GM23338 (cell line): Measurements from ENCODE around the gene MESP2. TPM values are rescaled to one million over a fixed set of nuclear protein-coding genes. Genes with fewer than 3 reads are reported as not detected.

Source experiments
- ATAC-seq: fragments of 200-7000 bp; cut with Tn5 transposase; 3 replicates; pipeline ENCODE4 v1.9.1; 2020
- DNase-seq: peaks from one replicate; pipeline ENCODE4 v3.0.0-alpha.2; 2015; ENCODE audit warnings: low spot score
- H2AFZ ChIP-seq: fragments of 200-600 bp; sonication (generic); 2 replicates; pipeline ENCODE4 v1.8.0; 2016; ENCODE audit warnings: antibody characterized with exemption, mild to moderate bottlenecking, moderate library complexity
- H3F3A ChIP-seq: fragments of 200-600 bp; sonication (generic); replicated peaks from 2 replicates; pipeline ENCODE4 v1.8.0; 2017; ENCODE audit warnings: antibody characterized with exemption, mixed run types, low read depth
- H3K27ac ChIP-seq: fragments of 200-600 bp; sonication (generic); 2 replicates; pipeline ENCODE4 v1.6.1; 2016; ENCODE audit warnings: low read depth
- H3K27me3 ChIP-seq: fragments of 200-600 bp; sonication (generic); 2 replicates; pipeline ENCODE4 v1.8.0; 2016; ENCODE audit warnings: mild to moderate bottlenecking, mixed run types, moderate library complexity; ENCODE audit not compliant: insufficient read depth
- H3K36me3 ChIP-seq: fragments of 200-600 bp; sonication (generic); 2 replicates; pipeline ENCODE4 v1.8.0; 2016; ENCODE audit warnings: mild to moderate bottlenecking; ENCODE audit not compliant: insufficient read depth
- H3K4me1 ChIP-seq: fragments of 200-600 bp; sonication (generic); 2 replicates; pipeline ENCODE4 v1.8.0; 2016; ENCODE audit warnings: mild to moderate bottlenecking, moderate library complexity; ENCODE audit not compliant: insufficient read depth
- H3K4me2 ChIP-seq: fragments of 200-600 bp; sonication (generic); 2 replicates; pipeline ENCODE4 v1.7.1; 2017; ENCODE audit warnings: mixed run types
- H3K4me3 ChIP-seq: fragments of 200-600 bp; sonication (generic); 2 replicates; pipeline ENCODE4 v1.6.1; 2016; ENCODE audit warnings: mixed run types
- H3K79me2 ChIP-seq: fragments of 200-600 bp; sonication (generic); replicated peaks from 2 replicates; pipeline ENCODE4 v1.8.0; 2017; ENCODE audit warnings: mild to moderate bottlenecking; ENCODE audit not compliant: insufficient read depth
- H3K9me2 ChIP-seq: fragments of 200-600 bp; sonication (generic); 2 replicates; pipeline ENCODE4 v1.8.0; 2017; ENCODE audit not compliant: insufficient read depth
- H4K20me1 ChIP-seq: fragments of 200-600 bp; sonication (generic); replicated peaks from 2 replicates; pipeline ENCODE4 v1.8.0; 2017; ENCODE audit warnings: mild to moderate bottlenecking; ENCODE audit not compliant: insufficient read depth
- H3K27ac Mint-ChIP-seq: 2 replicates; pipeline ENCODE4 v1.8.0; 2020; ENCODE audit warnings: inconsistent platforms, mild to moderate bottlenecking, moderate library complexity, mixed read lengths
- H3K27me3 Mint-ChIP-seq: 3 replicates; pipeline ENCODE4 v1.8.0; 2022; ENCODE audit warnings: low read depth, mild to moderate bottlenecking, moderate library complexity, mixed read lengths, inconsistent platforms; ENCODE audit not compliant: insufficient read depth, poor library complexity
- H3K36me3 Mint-ChIP-seq: 3 replicates; pipeline ENCODE4 v1.8.0; 2021; ENCODE audit warnings: low read depth, mild to moderate bottlenecking, inconsistent platforms, moderate library complexity, mixed read lengths
- H3K4me1 Mint-ChIP-seq: 3 replicates; pipeline ENCODE4 v1.8.0; 2020; ENCODE audit warnings: mild to moderate bottlenecking, inconsistent platforms, mixed read lengths
- H3K4me3 Mint-ChIP-seq: 3 replicates; pipeline ENCODE4 v1.8.0; 2021; ENCODE audit warnings: moderate library complexity, mild to moderate bottlenecking, inconsistent platforms, mixed read lengths
- H3K9me3 Mint-ChIP-seq: 3 replicates; pipeline ENCODE4 v1.8.0; 2020; ENCODE audit warnings: moderate library complexity, mild to moderate bottlenecking, inconsistent platforms, mixed read lengths
- CREB1 ChIP-seq: fragments of 250-450 bp; sonication (Bioruptor Pico); IDR thresholded peaks from 2 replicates; pipeline ENCODE4 v1.5.0; 2020; ENCODE audit warnings: low read depth, mild to moderate bottlenecking, moderate library complexity
- EZH2 ChIP-seq: fragments of 200-600 bp; sonication (generic); IDR thresholded peaks from one replicate; pipeline ENCODE4 v1.8.0; 2017; ENCODE audit warnings: antibody characterized with exemption, mild to moderate bottlenecking, low read depth; ENCODE audit not compliant: unreplicated experiment
- EZH2phosphoT487 ChIP-seq: fragments of 200-600 bp; sonication (generic); IDR thresholded peaks from one replicate; pipeline ENCODE4 v1.8.1; 2018; ENCODE audit warnings: antibody characterized with exemption; ENCODE audit not compliant: unreplicated experiment
- JUNB ChIP-seq: IDR thresholded peaks from one replicate; pipeline ENCODE4 v1.6.1; 2016; ENCODE audit warnings: antibody characterized with exemption; ENCODE audit not compliant: unreplicated experiment
- NANOG ChIP-seq: IDR thresholded peaks from 2 replicates; pipeline ENCODE4 v1.6.1; 2016; ENCODE audit warnings: antibody characterized with exemption, borderline replicate concordance
- POLR2AphosphoS5 ChIP-seq: IDR thresholded peaks from 2 replicates; pipeline ENCODE4 v1.6.1; 2016; ENCODE audit warnings: antibody characterized with exemption, low read depth
- STAT1 ChIP-seq: IDR thresholded peaks from one replicate; pipeline ENCODE4 v1.6.1; 2016; ENCODE audit warnings: antibody characterized with exemption; ENCODE audit not compliant: unreplicated experiment
- ZNF114 ChIP-seq: fragments of 250-450 bp; sonication (Bioruptor Pico); IDR thresholded peaks from 2 replicates; pipeline ENCODE4 v1.5.0; 2020; ENCODE audit warnings: mild to moderate bottlenecking, moderate library complexity
- ZNF331 ChIP-seq: fragments of 250-450 bp; sonication (Bioruptor Pico); IDR thresholded peaks from 2 replicates; pipeline ENCODE4 v1.5.0; 2020; ENCODE audit warnings: low read depth, mild to moderate bottlenecking, moderate library complexity
- polyA plus RNA-seq: library from polyadenylated mRNA; unstranded; fragments of >200 nt; fragmentation: Nextera tagmentation; extraction: Ambion mirVana; gene quantifications from 2 replicates; pipeline ENCODE4 v1.2.1, GENCODE V29; 2016
- total RNA-seq: library from RNA; depleted of rRNA; stranded (reverse); fragments of >200 nt; shearing (Covaris generic); gene quantifications from 2 replicates; pipeline ENCODE4 v1.2.3, GENCODE V29; 2014
- TF ChIP-seq, protein P1 (sequence below): fragments of 250-450 bp; sonication (Bioruptor Pico); IDR thresholded peaks from 2 replicates; pipeline ENCODE4 v1.5.0; 2020; ENCODE audit warnings: mild to moderate bottlenecking, moderate library complexity
- TF ChIP-seq, protein P2 (sequence below): IDR thresholded peaks from one replicate; pipeline ENCODE4 v1.6.1; 2018; ENCODE audit warnings: antibody characterized with exemption; ENCODE audit not compliant: unreplicated experiment
- TF ChIP-seq, protein P3 (sequence below): IDR thresholded peaks from 2 replicates; pipeline ENCODE4 v1.6.1; 2016; ENCODE audit warnings: antibody characterized with exemption
- TF ChIP-seq, protein P4 (sequence below), 2 experiments: fragments of 200-600 bp in 1 of 2; sonication (generic) in 1 of 2; conservative IDR thresholded peaks; 2 replicates each; pipeline versions ENCODE4 v1.5.1 to v1.6.1; 2016 to 2017; ENCODE audit warnings: antibody characterized with exemption in 2 of 2, low read depth in 2 of 2, mild to moderate bottlenecking in 2 of 2, moderate library complexity in 1 of 2

MESP2 gene
- total and polyA plus RNA-seq, 2 experiments from 2014 or later = 0.24 to 1.3 TPM

DNA sequence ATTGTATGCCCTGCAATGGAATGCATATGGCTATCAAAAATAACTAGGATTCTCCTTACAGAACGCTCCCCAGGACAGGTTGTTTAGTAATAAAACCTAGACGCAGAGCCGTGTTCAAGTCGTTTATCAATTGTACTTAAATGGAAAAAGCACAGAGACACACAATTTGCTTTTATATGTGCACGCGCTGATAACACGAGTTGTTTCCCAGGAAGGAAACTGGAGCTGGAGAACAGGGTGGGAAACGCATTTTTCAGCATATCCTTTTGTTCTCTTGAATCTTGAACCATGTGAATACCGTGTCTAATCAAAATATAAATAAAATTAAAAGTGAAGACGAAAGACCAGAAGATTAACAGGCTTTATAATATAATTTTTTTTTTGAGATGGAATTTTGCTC lies 42.2 kb downstream of the MESP2 start:
- H3K36me3 Mint-ChIP-seq = 0 out of 3 replicates have a peak, but pooled peaks cover 6% of the 10 kb centered on the region
- H3K4me3 ChIP-seq = no peak overlapping the region
- no peak overlapping the region for H3K4me3 Mint-ChIP-seq

More for the DNA sequence above, 42.2 kb downstream of the MESP2 start:
- no peak overlapping the region for H3K4me2 ChIP-seq
- H4K20me1 ChIP-seq = no peaks in the 10 kb centered on the region; the same call in 1 of the 2 replicates
- peaks cover 35% of the 10 kb centered on the region for H3K27me3 ChIP-seq
- TF ChIP-seq JUNB (no peak), CREB1 (CRISPR knock-in tag) (no peak), STAT1 (no peak), NANOG (no peak), POLR2AphosphoS5 (no peak), ZNF331 (CRISPR knock-in tag) (no peak), EZH2phosphoT487 (no peak), EZH2 (no peak), ZNF114 (no peak)
- TF ChIP-seq, protein P1, sequence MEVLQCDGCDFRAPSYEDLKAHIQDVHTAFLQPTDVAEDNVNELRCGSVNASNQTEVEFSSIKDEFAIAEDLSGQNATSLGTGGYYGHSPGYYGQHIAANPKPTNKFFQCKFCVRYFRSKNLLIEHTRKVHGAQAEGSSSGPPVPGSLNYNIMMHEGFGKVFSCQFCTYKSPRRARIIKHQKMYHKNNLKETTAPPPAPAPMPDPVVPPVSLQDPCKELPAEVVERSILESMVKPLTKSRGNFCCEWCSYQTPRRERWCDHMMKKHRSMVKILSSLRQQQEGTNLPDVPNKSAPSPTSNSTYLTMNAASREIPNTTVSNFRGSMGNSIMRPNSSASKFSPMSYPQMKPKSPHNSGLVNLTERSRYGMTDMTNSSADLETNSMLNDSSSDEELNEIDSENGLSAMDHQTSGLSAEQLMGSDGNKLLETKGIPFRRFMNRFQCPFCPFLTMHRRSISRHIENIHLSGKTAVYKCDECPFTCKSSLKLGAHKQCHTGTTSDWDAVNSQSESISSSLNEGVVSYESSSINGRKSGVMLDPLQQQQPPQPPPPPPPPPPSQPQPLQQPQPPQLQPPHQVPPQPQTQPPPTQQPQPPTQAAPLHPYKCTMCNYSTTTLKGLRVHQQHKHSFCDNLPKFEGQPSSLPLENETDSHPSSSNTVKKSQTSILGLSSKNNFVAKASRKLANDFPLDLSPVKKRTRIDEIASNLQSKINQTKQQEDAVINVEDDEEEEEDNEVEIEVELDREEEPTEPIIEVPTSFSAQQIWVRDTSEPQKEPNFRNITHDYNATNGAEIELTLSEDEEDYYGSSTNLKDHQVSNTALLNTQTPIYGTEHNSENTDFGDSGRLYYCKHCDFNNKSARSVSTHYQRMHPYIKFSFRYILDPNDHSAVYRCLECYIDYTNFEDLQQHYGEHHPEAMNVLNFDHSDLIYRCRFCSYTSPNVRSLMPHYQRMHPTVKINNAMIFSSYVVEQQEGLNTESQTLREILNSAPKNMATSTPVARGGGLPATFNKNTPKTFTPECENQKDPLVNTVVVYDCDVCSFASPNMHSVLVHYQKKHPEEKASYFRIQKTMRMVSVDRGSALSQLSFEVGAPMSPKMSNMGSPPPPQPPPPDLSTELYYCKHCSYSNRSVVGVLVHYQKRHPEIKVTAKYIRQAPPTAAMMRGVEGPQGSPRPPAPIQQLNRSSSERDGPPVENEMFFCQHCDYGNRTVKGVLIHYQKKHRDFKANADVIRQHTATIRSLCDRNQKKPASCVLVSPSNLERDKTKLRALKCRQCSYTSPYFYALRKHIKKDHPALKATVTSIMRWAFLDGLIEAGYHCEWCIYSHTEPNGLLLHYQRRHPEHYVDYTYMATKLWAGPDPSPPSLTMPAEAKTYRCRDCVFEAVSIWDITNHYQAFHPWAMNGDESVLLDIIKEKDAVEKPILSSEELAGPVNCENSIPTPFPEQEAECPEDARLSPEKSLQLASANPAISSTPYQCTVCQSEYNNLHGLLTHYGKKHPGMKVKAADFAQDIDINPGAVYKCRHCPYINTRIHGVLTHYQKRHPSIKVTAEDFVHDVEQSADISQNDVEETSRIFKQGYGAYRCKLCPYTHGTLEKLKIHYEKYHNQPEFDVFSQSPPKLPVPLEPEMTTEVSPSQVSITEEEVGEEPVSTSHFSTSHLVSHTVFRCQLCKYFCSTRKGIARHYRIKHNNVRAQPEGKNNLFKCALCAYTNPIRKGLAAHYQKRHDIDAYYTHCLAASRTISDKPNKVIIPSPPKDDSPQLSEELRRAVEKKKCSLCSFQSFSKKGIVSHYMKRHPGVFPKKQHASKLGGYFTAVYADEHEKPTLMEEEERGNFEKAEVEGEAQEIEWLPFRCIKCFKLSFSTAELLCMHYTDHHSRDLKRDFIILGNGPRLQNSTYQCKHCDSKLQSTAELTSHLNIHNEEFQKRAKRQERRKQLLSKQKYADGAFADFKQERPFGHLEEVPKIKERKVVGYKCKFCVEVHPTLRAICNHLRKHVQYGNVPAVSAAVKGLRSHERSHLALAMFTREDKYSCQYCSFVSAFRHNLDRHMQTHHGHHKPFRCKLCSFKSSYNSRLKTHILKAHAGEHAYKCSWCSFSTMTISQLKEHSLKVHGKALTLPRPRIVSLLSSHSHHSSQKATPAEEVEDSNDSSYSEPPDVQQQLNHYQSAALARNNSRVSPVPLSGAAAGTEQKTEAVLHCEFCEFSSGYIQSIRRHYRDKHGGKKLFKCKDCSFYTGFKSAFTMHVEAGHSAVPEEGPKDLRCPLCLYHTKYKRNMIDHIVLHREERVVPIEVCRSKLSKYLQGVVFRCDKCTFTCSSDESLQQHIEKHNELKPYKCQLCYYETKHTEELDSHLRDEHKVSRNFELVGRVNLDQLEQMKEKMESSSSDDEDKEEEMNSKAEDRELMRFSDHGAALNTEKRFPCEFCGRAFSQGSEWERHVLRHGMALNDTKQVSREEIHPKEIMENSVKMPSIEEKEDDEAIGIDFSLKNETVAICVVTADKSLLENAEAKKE (CRISPR knock-in tag) = no peak
- TF ChIP-seq, protein P2, sequence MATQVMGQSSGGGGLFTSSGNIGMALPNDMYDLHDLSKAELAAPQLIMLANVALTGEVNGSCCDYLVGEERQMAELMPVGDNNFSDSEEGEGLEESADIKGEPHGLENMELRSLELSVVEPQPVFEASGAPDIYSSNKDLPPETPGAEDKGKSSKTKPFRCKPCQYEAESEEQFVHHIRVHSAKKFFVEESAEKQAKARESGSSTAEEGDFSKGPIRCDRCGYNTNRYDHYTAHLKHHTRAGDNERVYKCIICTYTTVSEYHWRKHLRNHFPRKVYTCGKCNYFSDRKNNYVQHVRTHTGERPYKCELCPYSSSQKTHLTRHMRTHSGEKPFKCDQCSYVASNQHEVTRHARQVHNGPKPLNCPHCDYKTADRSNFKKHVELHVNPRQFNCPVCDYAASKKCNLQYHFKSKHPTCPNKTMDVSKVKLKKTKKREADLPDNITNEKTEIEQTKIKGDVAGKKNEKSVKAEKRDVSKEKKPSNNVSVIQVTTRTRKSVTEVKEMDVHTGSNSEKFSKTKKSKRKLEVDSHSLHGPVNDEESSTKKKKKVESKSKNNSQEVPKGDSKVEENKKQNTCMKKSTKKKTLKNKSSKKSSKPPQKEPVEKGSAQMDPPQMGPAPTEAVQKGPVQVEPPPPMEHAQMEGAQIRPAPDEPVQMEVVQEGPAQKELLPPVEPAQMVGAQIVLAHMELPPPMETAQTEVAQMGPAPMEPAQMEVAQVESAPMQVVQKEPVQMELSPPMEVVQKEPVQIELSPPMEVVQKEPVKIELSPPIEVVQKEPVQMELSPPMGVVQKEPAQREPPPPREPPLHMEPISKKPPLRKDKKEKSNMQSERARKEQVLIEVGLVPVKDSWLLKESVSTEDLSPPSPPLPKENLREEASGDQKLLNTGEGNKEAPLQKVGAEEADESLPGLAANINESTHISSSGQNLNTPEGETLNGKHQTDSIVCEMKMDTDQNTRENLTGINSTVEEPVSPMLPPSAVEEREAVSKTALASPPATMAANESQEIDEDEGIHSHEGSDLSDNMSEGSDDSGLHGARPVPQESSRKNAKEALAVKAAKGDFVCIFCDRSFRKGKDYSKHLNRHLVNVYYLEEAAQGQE = no peak
- TF ChIP-seq, protein P3, sequence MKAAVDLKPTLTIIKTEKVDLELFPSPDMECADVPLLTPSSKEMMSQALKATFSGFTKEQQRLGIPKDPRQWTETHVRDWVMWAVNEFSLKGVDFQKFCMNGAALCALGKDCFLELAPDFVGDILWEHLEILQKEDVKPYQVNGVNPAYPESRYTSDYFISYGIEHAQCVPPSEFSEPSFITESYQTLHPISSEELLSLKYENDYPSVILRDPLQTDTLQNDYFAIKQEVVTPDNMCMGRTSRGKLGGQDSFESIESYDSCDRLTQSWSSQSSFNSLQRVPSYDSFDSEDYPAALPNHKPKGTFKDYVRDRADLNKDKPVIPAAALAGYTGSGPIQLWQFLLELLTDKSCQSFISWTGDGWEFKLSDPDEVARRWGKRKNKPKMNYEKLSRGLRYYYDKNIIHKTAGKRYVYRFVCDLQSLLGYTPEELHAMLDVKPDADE = no peak
- TF ChIP-seq, protein P4, sequence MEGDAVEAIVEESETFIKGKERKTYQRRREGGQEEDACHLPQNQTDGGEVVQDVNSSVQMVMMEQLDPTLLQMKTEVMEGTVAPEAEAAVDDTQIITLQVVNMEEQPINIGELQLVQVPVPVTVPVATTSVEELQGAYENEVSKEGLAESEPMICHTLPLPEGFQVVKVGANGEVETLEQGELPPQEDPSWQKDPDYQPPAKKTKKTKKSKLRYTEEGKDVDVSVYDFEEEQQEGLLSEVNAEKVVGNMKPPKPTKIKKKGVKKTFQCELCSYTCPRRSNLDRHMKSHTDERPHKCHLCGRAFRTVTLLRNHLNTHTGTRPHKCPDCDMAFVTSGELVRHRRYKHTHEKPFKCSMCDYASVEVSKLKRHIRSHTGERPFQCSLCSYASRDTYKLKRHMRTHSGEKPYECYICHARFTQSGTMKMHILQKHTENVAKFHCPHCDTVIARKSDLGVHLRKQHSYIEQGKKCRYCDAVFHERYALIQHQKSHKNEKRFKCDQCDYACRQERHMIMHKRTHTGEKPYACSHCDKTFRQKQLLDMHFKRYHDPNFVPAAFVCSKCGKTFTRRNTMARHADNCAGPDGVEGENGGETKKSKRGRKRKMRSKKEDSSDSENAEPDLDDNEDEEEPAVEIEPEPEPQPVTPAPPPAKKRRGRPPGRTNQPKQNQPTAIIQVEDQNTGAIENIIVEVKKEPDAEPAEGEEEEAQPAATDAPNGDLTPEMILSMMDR (conservative IDR thresholded peaks at IDR 0.05; ENCODE audit: low read depth in 2 of 2) = no peak
- H3K79me2 ChIP-seq = no peaks in the 10 kb centered on the region
- Mint-ChIP-seq H3K4me1 (no peaks in the 10 kb centered on the region; the same call in 1 of the 3 replicates), H3K27ac (no peak overlapping the region), H3K9me3 (peaks cover 14% of the 10 kb centered on the region), H3K27me3 (peaks cover 34% of the 10 kb centered on the region)
- H3F3A ChIP-seq = no peaks in the 10 kb centered on the region
- no peak for DNase-seq
- no peaks in the 10 kb centered on the region for H3K4me1 ChIP-seq
- H3K27ac ChIP-seq = no peak overlapping the region
- ATAC-seq = no peak
- no peak overlapping the region for H2AFZ ChIP-seq
- H3K9me2 ChIP-seq = no peaks in the 10 kb centered on the region
- no peaks in the 10 kb centered on the region for H3K36me3 ChIP-seq
